ENCODE results near the gene EIPR1. TPM values are rescaled to one million over a fixed set of nuclear protein-coding genes. Genes with fewer than 3 reads are reported as not detected.

Gene EIPR1
- total and polyA plus RNA-seq, 2 experiments from 2014 or later, result 17.4 to 46.3 TPM

GRCh38 chr2:3420076-3420768 lies 42.6 kb upstream of the EIPR1 start:
- peaks cover 7% of the 10 kb centered on the region for H3K27me3 Mint-ChIP-seq (ENCODE audit: insufficient read depth, low read depth, poor library complexity)
- H3F3A ChIP-seq (replicated peaks; ENCODE audit: low read depth), result no peaks in the 10 kb centered on the region
- H3K27me3 ChIP-seq (ENCODE audit: insufficient read depth), result no peaks in the 10 kb centered on the region
- H3K9me2 ChIP-seq (ENCODE audit: insufficient read depth), result no peaks in the 10 kb centered on the region
- H3K4me1 ChIP-seq (ENCODE audit: insufficient read depth), result no peaks in the 10 kb centered on the region
- no peak overlapping the region for H3K27ac Mint-ChIP-seq
- TF ChIP-seq EZH2 (IDR thresholded peaks at IDR 0.05; ENCODE audit: low read depth, unreplicated experiment) (no peak), REST (IDR thresholded peaks at IDR 0.05; ENCODE audit: unreplicated experiment) (no peak), CREB1 (CRISPR knock-in tag; IDR thresholded peaks at IDR 0.05; ENCODE audit: low read depth) (no peak), JUNB (IDR thresholded peaks at IDR 0.05; ENCODE audit: unreplicated experiment) (no peak), EZH2phosphoT487 (IDR thresholded peaks at IDR 0.05; ENCODE audit: unreplicated experiment) (no peak), ETS1 (IDR thresholded peaks at IDR 0.05) (no peak), POLR2AphosphoS5 (IDR thresholded peaks at IDR 0.05; ENCODE audit: low read depth) (no peak)
- TF ChIP-seq, protein P1, sequence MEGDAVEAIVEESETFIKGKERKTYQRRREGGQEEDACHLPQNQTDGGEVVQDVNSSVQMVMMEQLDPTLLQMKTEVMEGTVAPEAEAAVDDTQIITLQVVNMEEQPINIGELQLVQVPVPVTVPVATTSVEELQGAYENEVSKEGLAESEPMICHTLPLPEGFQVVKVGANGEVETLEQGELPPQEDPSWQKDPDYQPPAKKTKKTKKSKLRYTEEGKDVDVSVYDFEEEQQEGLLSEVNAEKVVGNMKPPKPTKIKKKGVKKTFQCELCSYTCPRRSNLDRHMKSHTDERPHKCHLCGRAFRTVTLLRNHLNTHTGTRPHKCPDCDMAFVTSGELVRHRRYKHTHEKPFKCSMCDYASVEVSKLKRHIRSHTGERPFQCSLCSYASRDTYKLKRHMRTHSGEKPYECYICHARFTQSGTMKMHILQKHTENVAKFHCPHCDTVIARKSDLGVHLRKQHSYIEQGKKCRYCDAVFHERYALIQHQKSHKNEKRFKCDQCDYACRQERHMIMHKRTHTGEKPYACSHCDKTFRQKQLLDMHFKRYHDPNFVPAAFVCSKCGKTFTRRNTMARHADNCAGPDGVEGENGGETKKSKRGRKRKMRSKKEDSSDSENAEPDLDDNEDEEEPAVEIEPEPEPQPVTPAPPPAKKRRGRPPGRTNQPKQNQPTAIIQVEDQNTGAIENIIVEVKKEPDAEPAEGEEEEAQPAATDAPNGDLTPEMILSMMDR (conservative IDR thresholded peaks at IDR 0.05; ENCODE audit: low read depth in 2 of 2), result no peak
- peaks cover 10% of the 10 kb centered on the region for H3K36me3 ChIP-seq (ENCODE audit: insufficient read depth)
- H3K4me1 Mint-ChIP-seq, result peaks cover 7% of the 10 kb centered on the region; the same call in 2 of the 3 replicates
- no peak overlapping the region for H3K4me2 ChIP-seq
- no peaks in the 10 kb centered on the region for H3K79me2 ChIP-seq (replicated peaks; ENCODE audit: insufficient read depth)
- no peak overlapping the region for H3K27ac ChIP-seq (ENCODE audit: low read depth)
- ATAC-seq, result no peak
- no peak overlapping the region for H2AFZ ChIP-seq
- no peak overlapping the region for H3K4me3 Mint-ChIP-seq
- H3K4me3 ChIP-seq, result no peak overlapping the region
- no peak for DNase-seq (ENCODE audit: low spot score)
- H3K9me3 Mint-ChIP-seq, result no peaks in the 10 kb centered on the region
- peaks cover 6% of the 10 kb centered on the region; the same call in 1 of the 2 replicates for H4K20me1 ChIP-seq (replicated peaks; ENCODE audit: insufficient read depth)
- peaks cover 38% of the 10 kb centered on the region for H3K36me3 Mint-ChIP-seq (ENCODE audit: low read depth)
